ENCODE results near the gene SMAD9.

The SMAD9 gene

GRCh38 chr13:36950330-36950729 is 30.3 kb upstream of the SMAD9 start:
- no peak overlapping the region for H3K4me3 ChIP-seq (ENCODE audit: low read depth, low read length)
- in situ Hi-C loops (cut with HindIII; ENCODE audit: low sequenced_read_pairs): no loop called here

GRCh38 chr13:36945078-36945477 is 25.0 kb upstream of the SMAD9 start:
- in situ Hi-C loops (cut with HindIII; ENCODE audit: low sequenced_read_pairs): no loop called here
- no peak for DNase-seq (ENCODE audit: low read depth)
- no peak overlapping the region for H3K4me3 ChIP-seq (ENCODE audit: low read depth, low read length)
- no peak for TF ChIP-seq CTCF (IDR thresholded peaks at IDR 0.05; ENCODE audit: low read depth, low read length, missing control alignments)

More at GRCh38 chr13:36950330-36950729, 30.3 kb upstream of the SMAD9 start:
- no peak for TF ChIP-seq CTCF (IDR thresholded peaks at IDR 0.05; ENCODE audit: low read depth, low read length, missing control alignments)
- no peak for DNase-seq (ENCODE audit: low read depth)

GRCh38 chr13:36925603-36926002 is 5.6 kb upstream of the SMAD9 start:
- no peak for TF ChIP-seq CTCF (IDR thresholded peaks at IDR 0.05; ENCODE audit: low read depth, low read length, missing control alignments)
- H3K4me3 ChIP-seq (ENCODE audit: low read depth, low read length): no peak overlapping the region
- in situ Hi-C loops (cut with HindIII; ENCODE audit: low sequenced_read_pairs): no loop called here
- no peak for DNase-seq (ENCODE audit: low read depth)

GRCh38 chr13:36924001-36924400 is 4.0 kb upstream of the SMAD9 start:
- H3K4me3 ChIP-seq (ENCODE audit: low read depth, low read length): no peak overlapping the region
- DNase-seq (ENCODE audit: low read depth): no peak
- in situ Hi-C loops (cut with HindIII; ENCODE audit: low sequenced_read_pairs): no loop called here
- TF ChIP-seq CTCF (IDR thresholded peaks at IDR 0.05; ENCODE audit: low read depth, low read length, missing control alignments): no peak

- in situ Hi-C loops (cut with HindIII; ENCODE audit: low sequenced_read_pairs): no loop called here
- H3K4me3 ChIP-seq (ENCODE audit: low read depth, low read length): no peak overlapping the region
- DNase-seq (ENCODE audit: low read depth): no peak
- no peak for TF ChIP-seq CTCF (IDR thresholded peaks at IDR 0.05; ENCODE audit: low read depth, low read length, missing control alignments)
Measured at GRCh38 chr13:36921631-36922301, 1.7 kb upstream of the SMAD9 start.

GRCh38 chr13:36920616-36921185 is 663 bp upstream of the SMAD9 start:
- no peak for DNase-seq (ENCODE audit: low read depth)
- no peak for TF ChIP-seq CTCF (IDR thresholded peaks at IDR 0.05; ENCODE audit: low read depth, low read length, missing control alignments)
- in situ Hi-C loops (cut with HindIII; ENCODE audit: low sequenced_read_pairs): no loop called here
- peak overlapping the region; percentile 65 for H3K4me3 ChIP-seq (ENCODE audit: low read depth, low read length)

Data from astrocyte of the cerebellum (primary cell).